SK-N-SH treated with all-trans-retinoic acid at 6 μM for 48 hours (cell line): Measurements from ENCODE around the gene HSD3B1.

ENCODE experiments used
- ATAC-seq: fragments of 200-7000 bp; cut with Tn5 transposase; 3 replicates; pipeline ENCODE4 v1.9.1; 2020; ENCODE audit warnings: mild to moderate bottlenecking, moderate library complexity
- ARNTL ChIP-seq: fragments of 450-650 bp; formaldehyde crosslinking; IDR thresholded peaks from 2 replicates; pipeline ENCODE4 v1.5.0; 2020; ENCODE audit warnings: low read depth, mild to moderate bottlenecking, moderate library complexity, borderline replicate concordance
- BACH2 ChIP-seq: fragments of 250-450 bp; sonication (Bioruptor Pico); IDR thresholded peaks from 2 replicates; pipeline ENCODE4 v1.9.0; 2021; ENCODE audit warnings: mild to moderate bottlenecking, borderline replicate concordance
- CSDC2 ChIP-seq: fragments of 250-450 bp; sonication (Bioruptor Pico); IDR thresholded peaks from 2 replicates; pipeline ENCODE4 v1.5.0; 2020; ENCODE audit warnings: mild to moderate bottlenecking, moderate library complexity
- GLIS3 ChIP-seq: fragments of 250-450 bp; sonication (Bioruptor Pico); IDR thresholded peaks from 2 replicates; pipeline ENCODE4 v1.5.0; 2020; ENCODE audit warnings: mild to moderate bottlenecking, moderate library complexity
- ISL1 ChIP-seq: fragments of 250-450 bp; sonication (Bioruptor Pico); IDR thresholded peaks from 2 replicates; pipeline ENCODE4 v2.1.2; 2022; ENCODE audit warnings: mild to moderate bottlenecking, moderate library complexity
- OSR1 ChIP-seq: fragments of 250-450 bp; sonication (Bioruptor Pico); IDR thresholded peaks from 2 replicates; pipeline ENCODE4 v1.8.0; 2022; ENCODE audit warnings: moderate library complexity, mild to moderate bottlenecking, inconsistent platforms
- PPARA ChIP-seq: fragments of 250-450 bp; sonication (Bioruptor Pico); IDR thresholded peaks from 2 replicates; pipeline ENCODE4 v1.5.0; 2020; ENCODE audit warnings: mild to moderate bottlenecking, borderline replicate concordance
- RARB ChIP-seq: fragments of 250-450 bp; sonication (Bioruptor Pico); IDR thresholded peaks from 2 replicates; pipeline ENCODE4 v1.8.0; 2021; ENCODE audit warnings: mild to moderate bottlenecking, moderate library complexity
- SNAI2 ChIP-seq: fragments of 250-450 bp; sonication (Bioruptor Pico); IDR thresholded peaks from 2 replicates; pipeline ENCODE4 v1.5.0; 2020; ENCODE audit warnings: mild to moderate bottlenecking, moderate library complexity
- TCF4 ChIP-seq: fragments of 250-450 bp; sonication (Bioruptor Pico); IDR thresholded peaks from 2 replicates; pipeline ENCODE4 v1.8.0; 2021; ENCODE audit warnings: mild to moderate bottlenecking, moderate library complexity, borderline replicate concordance
- TOX ChIP-seq: fragments of 250-450 bp; sonication (Bioruptor Pico); IDR thresholded peaks from 2 replicates; pipeline ENCODE4 v1.8.0; 2021; ENCODE audit warnings: mild to moderate bottlenecking, moderate library complexity, borderline replicate concordance
- ZC3H10 ChIP-seq: fragments of 250-450 bp; sonication (Bioruptor Pico); IDR thresholded peaks from 2 replicates; pipeline ENCODE4 v1.5.1; 2021; ENCODE audit warnings: mild to moderate bottlenecking, moderate library complexity
- ZFP3 ChIP-seq: fragments of 250-450 bp; sonication (Bioruptor Pico); IDR thresholded peaks from 2 replicates; pipeline ENCODE4 v1.5.0; 2020; ENCODE audit warnings: mild to moderate bottlenecking, moderate library complexity
- ZFP30 ChIP-seq: fragments of 450-650 bp; formaldehyde crosslinking; IDR thresholded peaks from 2 replicates; pipeline ENCODE4 v1.5.0; 2022; ENCODE audit warnings: mild to moderate bottlenecking, moderate library complexity
- ZNF565 ChIP-seq: fragments of 450-650 bp; formaldehyde crosslinking; conservative IDR thresholded peaks from 2 replicates; pipeline ENCODE4 v1.5.0; 2020; ENCODE audit warnings: low read depth, mild to moderate bottlenecking, moderate library complexity
- ZNF70 ChIP-seq: fragments of 450-650 bp; formaldehyde crosslinking; IDR thresholded peaks from 2 replicates; pipeline ENCODE4 v1.5.0; 2020; ENCODE audit warnings: mild to moderate bottlenecking, moderate library complexity
- ZNF8 ChIP-seq: fragments of 450-650 bp; formaldehyde crosslinking; IDR thresholded peaks from 2 replicates; pipeline ENCODE4 v1.5.0; 2020; ENCODE audit warnings: mild to moderate bottlenecking, moderate library complexity
- TF ChIP-seq, protein P1 (sequence below): fragments of 250-450 bp; sonication (Bioruptor Pico); IDR thresholded peaks from 2 replicates; pipeline ENCODE4 v1.8.0; 2021; ENCODE audit warnings: low read depth, mild to moderate bottlenecking, moderate library complexity, borderline replicate concordance
- TF ChIP-seq, protein P2 (sequence below): fragments of 250-450 bp; sonication (Bioruptor Pico); IDR thresholded peaks from 2 replicates; pipeline ENCODE4 v1.5.1; 2021; ENCODE audit warnings: mild to moderate bottlenecking, moderate library complexity
- TF ChIP-seq, protein P3 (sequence below): fragments of 250-450 bp; sonication (Bioruptor Pico); IDR thresholded peaks from 2 replicates; pipeline ENCODE4 v1.8.0; 2020; ENCODE audit warnings: mild to moderate bottlenecking, moderate library complexity, borderline replicate concordance
- TF ChIP-seq, protein P4 (sequence below): fragments of 250-450 bp; sonication (Bioruptor Pico); IDR thresholded peaks from 2 replicates; pipeline ENCODE4 v1.5.0; 2020; ENCODE audit warnings: mild to moderate bottlenecking, moderate library complexity

Gene HSD3B1

DNA sequence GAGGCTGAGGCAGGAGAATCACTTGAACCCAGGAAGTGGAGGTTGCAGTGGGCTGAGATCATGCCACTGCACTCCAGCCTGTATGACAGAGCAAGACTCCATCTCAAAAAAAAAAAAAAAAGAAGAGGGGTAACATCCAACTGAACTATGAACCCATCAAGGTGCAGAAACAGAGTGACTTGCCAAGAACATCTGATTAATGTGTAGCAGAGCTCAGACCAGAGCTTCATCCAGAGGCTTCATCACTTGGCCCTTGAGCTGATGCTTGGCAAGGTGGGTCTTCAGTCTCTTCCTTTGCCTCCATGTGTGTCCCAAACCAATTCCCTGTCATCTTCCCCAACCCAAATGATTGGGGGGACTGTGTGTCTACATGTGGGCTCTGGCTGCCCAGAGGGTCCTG lies 32.6 kb downstream of the HSD3B1 start:
- no peak for ATAC-seq
- TF ChIP-seq, protein P1, sequence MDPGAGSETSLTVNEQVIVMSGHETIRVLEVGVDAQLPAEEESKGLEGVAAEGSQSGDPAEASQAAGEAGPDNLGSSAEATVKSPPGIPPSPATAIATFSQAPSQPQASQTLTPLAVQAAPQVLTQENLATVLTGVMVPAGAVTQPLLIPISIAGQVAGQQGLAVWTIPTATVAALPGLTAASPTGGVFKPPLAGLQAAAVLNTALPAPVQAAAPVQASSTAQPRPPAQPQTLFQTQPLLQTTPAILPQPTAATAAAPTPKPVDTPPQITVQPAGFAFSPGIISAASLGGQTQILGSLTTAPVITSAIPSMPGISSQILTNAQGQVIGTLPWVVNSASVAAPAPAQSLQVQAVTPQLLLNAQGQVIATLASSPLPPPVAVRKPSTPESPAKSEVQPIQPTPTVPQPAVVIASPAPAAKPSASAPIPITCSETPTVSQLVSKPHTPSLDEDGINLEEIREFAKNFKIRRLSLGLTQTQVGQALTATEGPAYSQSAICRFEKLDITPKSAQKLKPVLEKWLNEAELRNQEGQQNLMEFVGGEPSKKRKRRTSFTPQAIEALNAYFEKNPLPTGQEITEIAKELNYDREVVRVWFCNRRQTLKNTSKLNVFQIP, result no peak
- TF ChIP-seq ZNF70 (CRISPR knock-in tag) (no peak), ZNF8 (CRISPR knock-in tag) (no peak), OSR1 (CRISPR knock-in tag) (no peak), ISL1 (CRISPR knock-in tag) (no peak), TCF4 (CRISPR knock-in tag) (no peak)
- TF ChIP-seq, protein P2, sequence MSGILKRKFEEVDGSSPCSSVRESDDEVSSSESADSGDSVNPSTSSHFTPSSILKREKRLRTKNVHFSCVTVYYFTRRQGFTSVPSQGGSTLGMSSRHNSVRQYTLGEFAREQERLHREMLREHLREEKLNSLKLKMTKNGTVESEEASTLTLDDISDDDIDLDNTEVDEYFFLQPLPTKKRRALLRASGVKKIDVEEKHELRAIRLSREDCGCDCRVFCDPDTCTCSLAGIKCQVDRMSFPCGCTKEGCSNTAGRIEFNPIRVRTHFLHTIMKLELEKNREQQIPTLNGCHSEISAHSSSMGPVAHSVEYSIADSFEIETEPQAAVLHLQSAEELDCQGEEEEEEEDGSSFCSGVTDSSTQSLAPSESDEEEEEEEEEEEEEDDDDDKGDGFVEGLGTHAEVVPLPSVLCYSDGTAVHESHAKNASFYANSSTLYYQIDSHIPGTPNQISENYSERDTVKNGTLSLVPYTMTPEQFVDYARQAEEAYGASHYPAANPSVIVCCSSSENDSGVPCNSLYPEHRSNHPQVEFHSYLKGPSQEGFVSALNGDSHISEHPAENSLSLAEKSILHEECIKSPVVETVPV (CRISPR knock-in tag), result no peak

DNA sequence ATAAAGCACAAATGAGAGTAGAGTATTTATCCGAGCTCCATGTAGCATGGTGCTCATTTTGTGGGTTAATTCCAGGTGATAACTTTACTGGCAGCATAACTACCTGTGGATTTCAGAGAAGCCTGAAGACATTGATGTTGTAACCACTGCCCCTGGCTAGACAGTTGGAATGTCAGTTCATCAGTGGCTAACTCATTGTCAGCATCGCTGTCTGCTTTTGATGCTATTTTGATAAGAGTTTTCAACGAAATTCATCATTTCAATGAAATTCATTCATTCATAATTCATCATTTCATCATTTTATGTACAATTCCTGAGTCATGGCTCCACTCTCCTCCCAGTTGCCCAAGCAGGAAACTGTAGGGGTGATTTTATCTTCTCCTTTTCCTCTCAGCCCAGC lies 34.4 kb downstream of the HSD3B1 start:
- TF ChIP-seq OSR1 (CRISPR knock-in tag) (no peak), ZNF565 (CRISPR knock-in tag) (no peak), ARNTL (CRISPR knock-in tag) (no peak), TOX (CRISPR knock-in tag) (no peak), PPARA (CRISPR knock-in tag) (no peak)
- TF ChIP-seq, protein P2 (CRISPR knock-in tag), result no peak
- TF ChIP-seq, protein P3, sequence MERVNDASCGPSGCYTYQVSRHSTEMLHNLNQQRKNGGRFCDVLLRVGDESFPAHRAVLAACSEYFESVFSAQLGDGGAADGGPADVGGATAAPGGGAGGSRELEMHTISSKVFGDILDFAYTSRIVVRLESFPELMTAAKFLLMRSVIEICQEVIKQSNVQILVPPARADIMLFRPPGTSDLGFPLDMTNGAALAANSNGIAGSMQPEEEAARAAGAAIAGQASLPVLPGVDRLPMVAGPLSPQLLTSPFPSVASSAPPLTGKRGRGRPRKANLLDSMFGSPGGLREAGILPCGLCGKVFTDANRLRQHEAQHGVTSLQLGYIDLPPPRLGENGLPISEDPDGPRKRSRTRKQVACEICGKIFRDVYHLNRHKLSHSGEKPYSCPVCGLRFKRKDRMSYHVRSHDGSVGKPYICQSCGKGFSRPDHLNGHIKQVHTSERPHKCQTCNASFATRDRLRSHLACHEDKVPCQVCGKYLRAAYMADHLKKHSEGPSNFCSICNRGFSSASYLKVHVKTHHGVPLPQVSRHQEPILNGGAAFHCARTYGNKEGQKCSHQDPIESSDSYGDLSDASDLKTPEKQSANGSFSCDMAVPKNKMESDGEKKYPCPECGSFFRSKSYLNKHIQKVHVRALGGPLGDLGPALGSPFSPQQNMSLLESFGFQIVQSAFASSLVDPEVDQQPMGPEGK (CRISPR knock-in tag), result no peak
- no peak for ATAC-seq

DNA sequence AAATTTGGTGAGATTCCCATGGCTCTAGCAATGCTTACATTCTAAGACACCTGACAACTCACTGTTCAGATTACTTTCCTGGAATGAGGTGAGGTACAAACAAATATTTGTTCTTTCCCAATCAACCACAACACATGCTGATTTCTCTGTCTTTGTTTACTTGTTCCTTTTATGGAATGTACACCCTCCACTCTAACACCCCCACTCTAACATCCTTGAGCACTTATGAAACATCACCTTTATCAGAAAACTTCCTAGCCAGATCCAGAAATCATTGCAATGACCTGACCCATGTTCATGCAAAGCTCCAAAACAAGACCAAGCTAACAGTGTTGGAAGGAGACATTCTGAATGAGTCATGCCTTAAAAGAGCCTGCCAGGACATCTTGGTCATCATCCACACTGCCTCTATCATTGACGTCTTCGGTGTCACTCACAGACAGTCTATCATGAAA lies 35.5 kb downstream of the HSD3B1 start:
- no peak for ATAC-seq
- no peak for TF ChIP-seq RARB (CRISPR knock-in tag)
- TF ChIP-seq PPARA (CRISPR knock-in tag), result no peak
- TF ChIP-seq, all 23 proteins: peak for 0

DNA sequence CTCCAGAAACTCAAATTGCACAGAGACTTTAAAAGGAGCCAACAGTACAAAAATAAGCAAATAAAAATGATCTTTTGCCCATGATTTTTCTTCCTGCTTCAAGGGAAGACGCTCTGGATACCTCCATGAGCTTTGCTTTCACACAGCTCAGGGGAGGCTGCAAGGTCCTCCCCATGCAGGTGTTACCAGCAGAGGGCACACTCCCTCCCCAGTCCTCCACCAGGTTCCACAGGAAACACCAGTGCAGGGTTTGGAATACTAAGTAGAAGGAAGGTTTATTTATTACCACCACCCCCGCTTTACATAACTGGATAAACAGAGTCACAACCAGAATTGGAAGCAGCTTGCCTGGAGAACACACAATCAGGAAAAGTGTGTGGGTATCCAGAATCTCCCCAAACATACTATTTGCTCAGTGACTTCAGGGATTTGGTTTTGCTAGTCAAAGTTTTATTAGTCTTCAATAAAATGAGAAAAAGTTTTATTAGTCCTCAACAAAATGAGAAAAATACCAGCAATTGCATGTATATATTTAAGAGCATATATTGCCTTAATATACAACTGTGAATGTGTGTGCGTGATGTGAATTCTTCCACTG lies 37.3 kb downstream of the HSD3B1 start:
- TF ChIP-seq ISL1 (CRISPR knock-in tag), result no peak
- no peak for TF ChIP-seq TCF4 (CRISPR knock-in tag)
- no peak for TF ChIP-seq CSDC2 (CRISPR knock-in tag)
- TF ChIP-seq ARNTL (CRISPR knock-in tag), result no peak
- no peak for TF ChIP-seq BACH2 (CRISPR knock-in tag)
- TF ChIP-seq SNAI2 (CRISPR knock-in tag), result no peak
- no peak for TF ChIP-seq ZC3H10 (CRISPR knock-in tag)
- TF ChIP-seq, protein P4, sequence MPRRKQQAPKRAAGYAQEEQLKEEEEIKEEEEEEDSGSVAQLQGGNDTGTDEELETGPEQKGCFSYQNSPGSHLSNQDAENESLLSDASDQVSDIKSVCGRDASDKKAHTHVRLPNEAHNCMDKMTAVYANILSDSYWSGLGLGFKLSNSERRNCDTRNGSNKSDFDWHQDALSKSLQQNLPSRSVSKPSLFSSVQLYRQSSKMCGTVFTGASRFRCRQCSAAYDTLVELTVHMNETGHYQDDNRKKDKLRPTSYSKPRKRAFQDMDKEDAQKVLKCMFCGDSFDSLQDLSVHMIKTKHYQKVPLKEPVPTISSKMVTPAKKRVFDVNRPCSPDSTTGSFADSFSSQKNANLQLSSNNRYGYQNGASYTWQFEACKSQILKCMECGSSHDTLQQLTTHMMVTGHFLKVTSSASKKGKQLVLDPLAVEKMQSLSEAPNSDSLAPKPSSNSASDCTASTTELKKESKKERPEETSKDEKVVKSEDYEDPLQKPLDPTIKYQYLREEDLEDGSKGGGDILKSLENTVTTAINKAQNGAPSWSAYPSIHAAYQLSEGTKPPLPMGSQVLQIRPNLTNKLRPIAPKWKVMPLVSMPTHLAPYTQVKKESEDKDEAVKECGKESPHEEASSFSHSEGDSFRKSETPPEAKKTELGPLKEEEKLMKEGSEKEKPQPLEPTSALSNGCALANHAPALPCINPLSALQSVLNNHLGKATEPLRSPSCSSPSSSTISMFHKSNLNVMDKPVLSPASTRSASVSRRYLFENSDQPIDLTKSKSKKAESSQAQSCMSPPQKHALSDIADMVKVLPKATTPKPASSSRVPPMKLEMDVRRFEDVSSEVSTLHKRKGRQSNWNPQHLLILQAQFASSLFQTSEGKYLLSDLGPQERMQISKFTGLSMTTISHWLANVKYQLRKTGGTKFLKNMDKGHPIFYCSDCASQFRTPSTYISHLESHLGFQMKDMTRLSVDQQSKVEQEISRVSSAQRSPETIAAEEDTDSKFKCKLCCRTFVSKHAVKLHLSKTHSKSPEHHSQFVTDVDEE, result no peak
- TF ChIP-seq ZFP3, result no peak
- no peak for TF ChIP-seq OSR1 (CRISPR knock-in tag)
- no peak for TF ChIP-seq GLIS3 (CRISPR knock-in tag)
- no peak for TF ChIP-seq ZNF565 (CRISPR knock-in tag)
- TF ChIP-seq RARB (CRISPR knock-in tag), result no peak
- no peak for TF ChIP-seq ZNF8 (CRISPR knock-in tag)
- no peak for TF ChIP-seq ZNF70 (CRISPR knock-in tag)
- TF ChIP-seq ZFP30 (CRISPR knock-in tag), result no peak
- TF ChIP-seq, protein P3 (CRISPR knock-in tag), result no peak
- TF ChIP-seq, protein P2 (CRISPR knock-in tag), result no peak
- no peak for TF ChIP-seq TOX (CRISPR knock-in tag)
- TF ChIP-seq, all 23 proteins: peak for 0
- peak; percentile 57; the same call in 1 of the 3 replicates for ATAC-seq
